Measurements from ENCODE around the gene RPLP2.
A peak's percentile ranks its signal among the peaks of the same experiment; 100 is the strongest.

Gene RPLP2

GRCh38 chr11:824292-824880 lies 14.6 kb downstream of the RPLP2 start:
- DNase-seq (ENCODE audit: low read depth): no peak

- no peak for DNase-seq (ENCODE audit: low read depth)
These were observed 15.2 kb downstream of the RPLP2 start for GRCh38 chr11:824942-825341.

DNA sequence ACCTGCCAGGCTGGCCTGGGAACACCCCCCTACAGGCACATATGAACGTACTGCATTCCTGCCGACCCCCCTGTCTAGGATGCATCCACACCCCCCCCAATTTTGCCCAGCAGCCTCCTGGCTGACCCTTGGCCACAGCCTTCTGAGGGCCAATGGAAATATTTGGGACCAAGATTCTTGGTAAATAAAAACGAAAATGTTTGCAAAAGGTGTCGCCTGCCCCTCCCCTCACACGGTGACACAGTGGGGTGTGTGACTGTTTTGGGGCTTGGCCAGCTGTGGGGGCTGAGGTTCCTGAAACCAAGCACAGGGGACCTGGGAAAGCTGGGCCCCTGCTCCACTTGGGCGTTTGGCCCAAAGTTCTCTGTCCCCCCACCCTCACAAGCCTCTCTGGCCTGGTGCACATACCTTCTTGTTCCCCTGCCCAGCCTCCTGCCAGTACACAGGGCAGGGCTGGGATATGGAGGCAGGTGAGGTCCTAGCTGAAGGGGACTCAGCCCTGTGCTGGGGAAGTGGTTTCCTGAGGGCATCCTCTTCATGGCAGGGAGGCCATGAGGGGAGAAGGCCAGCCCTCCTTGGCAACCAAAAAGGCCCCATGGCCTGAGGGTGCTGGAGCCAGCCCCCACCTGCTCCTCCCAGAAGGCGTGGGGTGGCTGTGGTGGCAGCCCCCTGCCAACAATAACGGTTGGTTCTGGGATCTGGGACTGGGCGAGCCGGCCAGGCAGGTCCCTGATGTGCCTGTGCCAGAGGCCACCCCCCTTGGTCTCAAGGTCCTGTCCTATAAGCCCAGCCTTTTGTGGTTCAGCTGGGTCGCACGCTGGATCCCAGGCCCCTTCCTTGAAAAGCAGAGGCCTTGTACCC lies 15.8 kb downstream of the RPLP2 start:
- no peak for DNase-seq (ENCODE audit: low read depth)

GRCh38 chr11:826227-826621 lies 16.5 kb downstream of the RPLP2 start:
- DNase-seq (ENCODE audit: low read depth): no peak

- no peak for DNase-seq (ENCODE audit: low read depth)
These were observed 17.0 kb downstream of the RPLP2 start for GRCh38 chr11:826836-827145.

DNA sequence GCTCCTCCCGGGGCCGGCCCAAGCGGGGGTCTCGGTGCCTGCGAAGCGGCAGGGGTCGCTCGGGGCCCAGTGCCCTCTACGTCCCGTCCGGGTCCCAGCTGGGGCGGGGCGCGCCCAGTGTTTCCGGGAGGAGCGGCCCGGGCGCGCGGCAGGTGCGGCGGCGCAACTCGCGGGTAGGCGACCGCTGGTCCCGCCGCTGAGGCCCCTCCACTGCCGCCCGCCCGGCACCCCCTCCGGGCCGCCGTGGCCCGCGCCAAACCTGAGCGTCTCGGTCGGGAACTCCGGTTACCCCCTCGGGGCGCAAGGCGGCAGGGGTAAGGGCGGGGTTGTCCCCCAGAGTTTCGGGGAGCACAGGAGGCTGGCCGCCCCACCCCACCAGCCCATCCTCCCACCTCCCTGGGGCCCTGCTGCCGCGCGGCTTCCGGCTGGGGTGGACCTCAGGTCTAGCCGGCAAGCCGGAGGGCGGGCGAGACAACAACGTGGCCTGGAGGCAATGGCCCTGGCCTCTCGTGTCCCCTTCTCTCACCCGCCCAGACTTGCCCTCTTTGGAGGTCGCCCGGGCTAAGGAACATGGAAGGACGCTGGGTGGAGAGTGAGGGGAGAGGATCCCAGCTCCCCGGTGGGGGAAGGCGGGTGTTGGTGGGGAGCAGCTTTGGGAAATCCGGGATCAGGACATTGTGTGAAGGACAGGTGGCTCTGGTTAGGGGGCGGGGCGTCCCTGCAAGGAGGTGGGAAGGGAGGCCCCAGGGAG lies 17.6 kb downstream of the RPLP2 start:
- no peak for DNase-seq (ENCODE audit: low read depth)

DNA sequence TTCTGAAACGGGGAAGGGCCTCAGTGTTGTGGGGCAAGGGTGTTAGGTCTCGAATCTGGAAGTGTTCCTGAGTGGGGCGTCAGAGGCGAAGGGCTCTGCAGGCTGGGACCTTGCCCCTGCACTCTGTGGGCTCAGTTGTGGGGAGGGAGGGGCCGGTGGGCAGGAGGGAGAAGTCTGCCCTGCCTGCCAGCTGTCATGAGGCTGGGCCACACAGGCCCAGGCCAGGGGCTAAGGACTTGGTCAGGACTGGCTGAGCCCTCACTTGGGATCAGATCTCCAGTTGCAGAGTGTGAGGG lies 18.1 kb downstream of the RPLP2 start, which contains the start of gene CRACR2B:
TSS of gene CRACR2B (plus strand) at position 23 of the 296 bp plus-strand sequence. CDS start 689 bp downstream, outside the sequence.
- DNase-seq (ENCODE audit: low read depth): no peak

GRCh38 chr11:828506-829175 lies 18.9 kb downstream of the RPLP2 start:
- DNase-seq (ENCODE audit: low read depth): no peak

DNA sequence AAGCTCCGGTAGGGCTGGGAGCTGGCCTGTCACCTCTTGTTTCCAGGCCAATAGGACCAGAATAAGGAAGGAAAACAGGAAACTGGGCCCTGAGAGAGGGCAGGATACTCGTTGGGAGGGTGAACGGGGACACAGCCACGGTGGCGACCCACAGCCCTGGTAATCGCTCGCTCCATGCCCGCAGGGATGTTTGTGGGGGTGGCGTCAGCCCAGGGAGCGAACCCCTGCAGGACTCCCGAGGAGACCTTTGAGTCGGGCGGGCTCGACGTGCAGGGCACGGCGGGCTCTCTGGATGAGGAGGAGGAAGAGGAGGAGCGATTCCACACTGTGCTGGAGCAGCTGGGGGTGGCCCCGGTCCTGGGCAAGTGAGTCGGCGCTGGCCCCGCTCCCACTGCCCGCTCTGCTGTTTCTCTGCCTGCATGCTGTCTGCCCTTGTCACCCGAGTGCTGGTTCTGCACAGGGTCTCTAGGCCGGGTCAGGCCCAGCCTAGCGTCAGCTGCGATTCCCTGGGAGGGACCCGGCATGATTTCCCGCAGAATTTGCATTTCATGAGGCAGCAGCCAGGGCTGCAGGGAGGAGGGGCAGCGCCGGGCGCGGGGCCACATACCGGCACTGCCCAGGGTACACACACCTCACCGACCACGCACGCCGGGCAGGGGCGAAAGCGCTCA lies 19.5 kb downstream of the RPLP2 start:
- DNase-seq (ENCODE audit: low read depth): no peak

DNA sequence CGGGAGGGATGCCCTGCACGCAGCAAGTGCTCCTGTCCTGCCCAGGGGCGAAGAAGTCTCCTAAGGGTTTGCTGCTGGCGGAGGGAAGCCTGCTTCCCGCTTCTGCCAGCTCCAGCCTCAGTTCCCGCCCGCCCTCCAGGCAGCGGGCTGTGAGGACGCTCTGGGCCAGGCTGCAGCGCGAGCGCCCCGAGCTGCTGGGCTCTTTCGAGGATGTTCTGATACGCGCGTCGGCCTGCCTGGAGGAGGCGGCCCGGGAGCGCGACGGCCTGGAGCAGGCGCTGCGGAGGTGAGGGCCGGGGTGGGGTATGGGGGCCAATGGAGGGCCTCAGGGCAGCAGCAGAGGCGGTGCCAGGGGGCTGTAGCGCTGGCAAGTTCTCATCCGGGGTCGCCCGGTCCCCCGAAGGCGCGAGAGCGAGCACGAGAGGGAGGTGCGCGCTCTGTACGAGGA lies 20.1 kb downstream of the RPLP2 start:
- no peak for DNase-seq (ENCODE audit: low read depth)

DNA sequence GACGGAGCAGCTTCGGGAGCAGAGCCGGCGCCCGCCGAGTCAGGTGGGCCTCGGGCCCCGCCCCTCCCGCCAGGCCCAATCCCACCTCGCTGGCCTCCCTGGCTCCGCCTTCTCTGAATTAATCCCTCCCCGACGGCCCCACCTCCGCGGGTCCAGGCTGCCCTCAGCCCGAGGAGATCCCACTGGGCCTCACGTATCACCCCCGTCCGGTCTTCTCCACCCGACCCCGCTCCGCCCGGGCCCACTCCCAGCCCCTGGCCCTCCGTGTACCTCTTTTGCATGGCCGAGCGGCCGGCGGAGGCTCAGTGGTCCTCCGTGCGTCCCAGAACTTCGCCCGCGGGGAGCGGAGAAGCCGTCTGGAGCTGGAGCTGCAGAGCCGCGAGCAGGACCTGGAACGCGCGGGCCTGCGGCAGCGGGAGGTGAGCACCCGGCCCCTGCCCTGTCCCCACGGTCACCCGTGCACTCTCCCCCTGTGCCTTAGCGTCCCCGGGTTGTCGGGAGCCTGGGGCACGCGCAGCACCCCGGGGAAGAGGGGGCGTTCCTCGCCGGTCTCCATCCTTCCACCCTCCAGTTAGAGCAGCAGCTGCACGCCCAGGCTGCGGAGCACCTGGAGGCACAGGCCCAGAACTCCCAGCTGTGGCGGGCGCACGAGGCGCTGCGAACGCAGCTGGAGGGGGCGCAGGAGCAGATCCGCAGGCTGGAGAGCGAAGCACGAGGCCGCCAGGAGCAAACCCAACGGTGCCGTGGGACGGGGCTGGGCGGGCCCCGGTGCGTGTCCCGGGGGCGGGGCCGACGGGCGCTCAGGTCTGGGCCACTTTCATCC lies 20.7 kb downstream of the RPLP2 start:
- DNase-seq (ENCODE audit: low read depth): peak; percentile 25

DNA sequence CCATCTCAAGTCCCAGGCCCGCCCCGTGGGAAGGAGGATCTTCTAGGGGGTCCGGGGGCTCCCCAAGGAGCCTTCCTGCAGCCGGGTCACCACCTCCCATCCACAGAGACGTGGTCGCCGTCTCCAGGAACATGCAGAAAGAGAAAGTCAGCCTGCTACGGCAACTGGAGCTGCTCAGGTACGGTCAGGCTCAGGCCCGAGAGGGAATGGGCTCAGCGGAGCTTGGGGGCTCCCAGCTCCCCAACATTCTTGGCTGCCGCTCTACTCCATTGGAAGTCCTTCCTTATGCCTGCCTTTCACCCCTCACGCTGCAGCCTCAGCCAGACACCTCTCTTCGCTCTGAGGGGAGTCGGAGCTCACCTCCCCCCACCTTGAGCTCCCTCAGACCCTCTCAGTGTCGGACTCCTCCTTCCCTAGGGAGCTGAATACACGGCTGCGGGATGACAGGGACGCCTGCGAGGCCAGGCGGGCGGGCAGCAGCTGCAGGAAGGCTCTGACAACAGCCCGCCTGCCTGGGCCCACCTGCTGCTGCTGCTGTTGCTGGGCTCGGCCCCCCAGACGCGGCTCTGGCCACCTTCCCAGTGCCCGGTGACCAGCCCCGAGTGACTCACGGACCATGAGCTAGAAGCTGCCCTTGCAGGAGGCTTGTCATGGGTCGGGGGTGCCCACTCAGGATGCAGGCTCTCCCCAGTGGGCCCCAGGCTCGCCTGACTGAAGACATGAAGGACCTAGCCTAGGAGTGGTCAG lies 21.5 kb downstream of the RPLP2 start:
- DNase-seq (ENCODE audit: low read depth): no peak

DNA sequence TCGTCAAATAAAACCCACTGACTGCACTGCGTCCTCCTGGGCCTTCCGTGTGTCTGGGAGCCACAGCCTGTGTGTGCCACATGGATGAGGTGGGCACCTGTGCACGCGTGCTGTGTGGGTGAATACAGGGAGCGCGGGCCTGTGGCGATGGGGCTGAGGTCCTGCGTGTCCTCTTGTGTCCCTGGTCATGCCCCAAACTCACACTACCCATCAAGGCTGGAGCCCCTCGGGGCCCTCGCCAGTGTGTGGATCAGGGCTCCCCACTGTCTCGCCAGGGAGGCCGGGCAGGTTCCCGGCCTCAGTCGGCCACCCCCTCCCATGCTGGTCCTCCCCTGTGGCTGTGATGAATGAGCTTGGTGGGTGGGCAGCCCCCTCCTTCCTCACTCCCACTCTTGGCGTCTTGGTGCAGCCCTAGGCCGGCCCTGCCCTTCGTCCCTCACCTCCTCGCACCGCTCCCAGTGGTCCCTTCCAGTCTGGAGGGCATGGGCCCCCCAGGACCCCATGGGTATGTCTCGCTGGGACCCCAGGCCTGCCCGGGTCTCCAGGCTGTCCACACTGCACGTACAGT lies 22.3 kb downstream of the RPLP2 start:
- no peak for DNase-seq (ENCODE audit: low read depth)

GRCh38 chr11:832529-833113 lies 22.9 kb downstream of the RPLP2 start, which contains the start of gene CD151:
Gene CD151 (plus strand): TSS chr11:832952. CDS start chr11:836070, 3,118 bp downstream.
- peak; percentile 40 for DNase-seq (ENCODE audit: low read depth)

DNA sequence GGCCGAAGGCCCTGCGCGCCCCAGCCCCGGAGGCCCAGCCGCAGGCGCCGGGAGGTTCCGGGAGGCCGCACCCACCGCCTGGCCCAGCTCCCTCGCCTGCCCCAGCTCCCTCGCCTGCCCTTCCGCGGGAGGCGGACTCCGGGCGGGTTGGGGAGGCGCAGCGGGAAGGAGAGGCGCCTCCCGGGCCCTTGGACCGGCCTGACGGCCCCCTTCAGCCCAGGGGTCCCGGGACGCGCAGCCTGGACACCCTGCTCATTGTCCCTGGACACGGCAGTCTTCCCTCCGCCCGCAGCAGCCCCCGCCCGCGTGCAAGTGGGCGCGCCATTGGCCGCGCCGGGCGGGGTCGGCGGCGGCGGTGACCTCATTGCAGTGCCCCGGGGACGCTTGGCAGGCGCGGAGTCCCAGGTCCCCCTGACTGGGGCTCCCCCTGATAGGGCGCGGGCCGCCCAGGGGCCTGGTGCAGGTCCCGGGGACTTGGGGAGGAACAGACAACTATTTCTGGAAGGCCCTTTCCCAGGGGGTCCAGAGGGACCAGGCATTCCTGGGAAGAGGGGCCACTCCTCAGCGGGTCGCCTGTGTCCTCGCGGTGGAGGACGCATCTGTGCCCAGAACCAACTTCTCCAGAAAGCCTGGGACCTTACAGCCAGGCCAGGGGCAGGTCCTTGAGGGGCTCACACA lies 23.5 kb downstream of the RPLP2 start:
- no peak for DNase-seq (ENCODE audit: low read depth)

GRCh38 chr11:833849-834311 lies 24.1 kb downstream of the RPLP2 start:
- DNase-seq (ENCODE audit: low read depth): no peak

GRCh38 chr11:834371-835316 lies 24.9 kb downstream of the RPLP2 start:
- no peak for DNase-seq (ENCODE audit: low read depth)

DNA sequence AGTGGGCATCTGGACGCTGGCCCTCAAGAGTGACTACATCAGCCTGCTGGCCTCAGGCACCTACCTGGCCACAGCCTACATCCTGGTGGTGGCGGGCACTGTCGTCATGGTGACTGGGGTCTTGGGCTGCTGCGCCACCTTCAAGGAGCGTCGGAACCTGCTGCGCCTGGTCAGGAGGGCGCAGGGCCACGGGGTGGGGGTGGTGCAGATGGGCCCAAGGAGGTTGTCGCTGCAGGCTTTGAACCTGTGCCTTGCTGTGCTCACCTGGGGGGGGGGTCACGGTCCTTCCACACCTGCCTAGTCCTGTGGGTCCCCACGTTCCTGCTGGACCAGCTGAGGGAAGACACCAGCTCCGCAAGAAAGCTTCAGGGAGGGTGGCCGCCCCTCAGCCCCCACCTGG lies 26.5 kb downstream of the RPLP2 start:
- no peak for DNase-seq (ENCODE audit: low read depth)

Measured in stimulated activated CD4-positive, alpha-beta T cell treated with anti-CD3 and anti-CD28 coated beads, Interleukin-2, amount 100 ng/mL, for 4 hours (primary cell).